GM12891 (cell line): Measurements from ENCODE around the gene LSM14B.

ENCODE experiments used
- DNase-seq: peaks from one replicate; pipeline ENCODE4 v3.0.0; 2011; ENCODE audit warnings: low spot score; ENCODE audit not compliant: insufficient read length
- FAIRE-seq: peaks from 2 replicates; lab custom pipeline; 2011; peaks lifted over from hg19 to GRCh38; lab: Jason Lieb, UNC
- PAX5 ChIP-seq: IDR thresholded peaks from 2 replicates; pipeline ENCODE4 v1.6.1; 2011; ENCODE audit warnings: low read length, moderate library complexity, mild to moderate bottlenecking; ENCODE audit not compliant: insufficient read depth, severe bottlenecking
- POLR2A ChIP-seq: IDR thresholded peaks from 2 replicates; pipeline ENCODE4 v1.6.1; 2011; ENCODE audit warnings: low read depth, low read length, control low read depth
- POLR2AphosphoS5 ChIP-seq: IDR thresholded peaks from 2 replicates; pipeline ENCODE4 v1.6.1; 2011; ENCODE audit warnings: low read depth, low read length, control low read depth
- POU2F2 ChIP-seq: IDR thresholded peaks from 2 replicates; pipeline ENCODE4 v1.6.1; 2011; ENCODE audit warnings: low read depth, mild to moderate bottlenecking, control low read depth, low read length, moderate library complexity
- SPI1 ChIP-seq: IDR thresholded peaks from 2 replicates; pipeline ENCODE4 v1.6.1; 2011; ENCODE audit warnings: low read depth, low read length, control low read depth
- TAF1 ChIP-seq: IDR thresholded peaks from 2 replicates; pipeline ENCODE4 v1.6.1; 2011; ENCODE audit warnings: low read depth, low read length, control low read depth

LSM14B gene

GRCh38 chr20:62132421-62132820, 10.1 kb downstream of the LSM14B start:
- no peak for FAIRE-seq
- TF ChIP-seq PAX5 = no peak
- DNase-seq = no peak

GRCh38 chr20:62133051-62133845, 11.0 kb downstream of the LSM14B start:
- FAIRE-seq (no peak), DNase-seq (no peak)
- TF ChIP-seq PAX5 (no peak), POLR2AphosphoS5 (no peak), SPI1 (no peak), TAF1 (no peak), POLR2A (no peak), POU2F2 (no peak)

- no peak for FAIRE-seq
- peak; percentile 50 for DNase-seq
- TF ChIP-seq SPI1 = no peak
- peak; percentile 10; the same call in 1 of the 2 replicates for TF ChIP-seq POLR2AphosphoS5
Observed at GRCh38 chr20:62133864-62134263, 11.6 kb downstream of the LSM14B start.

- FAIRE-seq (no peak), DNase-seq (no peak)
- TF ChIP-seq POLR2AphosphoS5 (peak; percentile 53; the same call in 1 of the 2 replicates), PAX5 (no peak), POLR2A (peak; percentile 38; the same call in 1 of the 2 replicates)
Observed at GRCh38 chr20:62134735-62135231, 12.5 kb downstream of the LSM14B start.

GRCh38 chr20:62135573-62136266, 13.4 kb downstream of the LSM14B start:
- TF ChIP-seq POLR2AphosphoS5 (peak; percentile 52; the same call in 1 of the 2 replicates), POLR2A (peak; percentile 72), PAX5 (no peak)
- DNase-seq (no peak), FAIRE-seq (no peak)

- FAIRE-seq = no peak
Observed at GRCh38 chr20:62136283-62137091, 14.2 kb downstream of the LSM14B start.

GRCh38 chr20:62137092-62137384, 14.8 kb downstream of the LSM14B start:
- no peak for FAIRE-seq
- DNase-seq = no peak
- no peak for TF ChIP-seq SPI1
- TF ChIP-seq POU2F2 = no peak
- TF ChIP-seq PAX5 = no peak
- TF ChIP-seq TAF1 = no peak
- peak; percentile 21; the same call in 1 of the 2 replicates for TF ChIP-seq POLR2A
- no peak for TF ChIP-seq POLR2AphosphoS5

More at GRCh38 chr20:62136283-62137091, 14.2 kb downstream of the LSM14B start:
- TF ChIP-seq TAF1 (no peak), POLR2A (peak; percentile 3; the same call in 1 of the 2 replicates)
- no peak for DNase-seq

GRCh38 chr20:62137478-62138203, 15.4 kb downstream of the LSM14B start:
- DNase-seq = no peak
- no peak for FAIRE-seq
- no peak for TF ChIP-seq TAF1
- no peak; the same call in 1 of the 2 replicates for TF ChIP-seq POLR2AphosphoS5
- no peak; the same call in 1 of the 2 replicates for TF ChIP-seq POLR2A
- TF ChIP-seq POU2F2 = no peak
- TF ChIP-seq SPI1 = no peak
- no peak for TF ChIP-seq PAX5

- TF ChIP-seq POU2F2 = no peak
- DNase-seq (no peak), FAIRE-seq (no peak)
Observed at GRCh38 chr20:62138204-62138543, 15.9 kb downstream of the LSM14B start.

GRCh38 chr20:62138912-62139311, 16.6 kb downstream of the LSM14B start:
- DNase-seq (no peak), FAIRE-seq (no peak)
- TF ChIP-seq POLR2AphosphoS5 (0 out of 2 replicates have a peak, but pooled peaks have one; percentile 19), SPI1 (no peak), POU2F2 (no peak)
